ENCODE measurements around the gene IMMP1L. TPM values are rescaled to one million over a fixed set of nuclear protein-coding genes. Genes with fewer than 3 reads are reported as not detected.

The IMMP1L gene
- total RNA-seq, 1 experiment from 2014 or later: 21.1 TPM

GRCh38 chr11:31397239-31397834 lies 112.1 kb downstream of the IMMP1L start:
- no peak for DNase-seq (ENCODE audit: low read depth)

GRCh38 chr11:31387379-31387778 lies 122.0 kb downstream of the IMMP1L start:
- DNase-seq (ENCODE audit: low read depth): no peak

- DNase-seq (ENCODE audit: low read depth): no peak
These were observed 126.3 kb downstream of the IMMP1L start for GRCh38 chr11:31383116-31383515.

Other genes starting within 250 kb of the IMMP1L start
- 0.23 and 1.0 TPM in 2 replicates for gene DCDC1, start 139.9 kb downstream of the IMMP1L start, total RNA-seq (2014; rRNA removed; shearing (Covaris generic))
- 13.7 and 19.1 TPM in 2 replicates for gene DNAJC24, start 139.8 kb downstream of the IMMP1L start, total RNA-seq (2014; rRNA removed; shearing (Covaris generic))
- gene ELP4, start 145 bp upstream of the IMMP1L start, total RNA-seq (2014; rRNA removed; shearing (Covaris generic)): 24.1 and 28.9 TPM in 2 replicates

All from Daoy (cell line).